GM18861 (cell line): ENCODE measurements around the gene METTL14.

Source experiments
- ATAC-seq: cut with Tn5 transposase; IDR thresholded peaks from one replicate; pipeline ENCODE4 v1.9.1; 2021; ENCODE audit not compliant: unreplicated experiment

METTL14 gene

GRCh38 chr4:118756958-118757357 is 71.8 kb downstream of the METTL14 start:
- ATAC-seq, result no peak

- no peak for ATAC-seq
These were observed 72.6 kb downstream of the METTL14 start for GRCh38 chr4:118757761-118758251.

GRCh38 chr4:118758293-118758692 is 73.1 kb downstream of the METTL14 start:
- no peak for ATAC-seq

GRCh38 chr4:118759481-118759880 is 74.3 kb downstream of the METTL14 start:
- ATAC-seq, result no peak

GRCh38 chr4:118760092-118760491 is 74.9 kb downstream of the METTL14 start:
- ATAC-seq, result peak; percentile 29

- ATAC-seq, result peak; percentile 99
These were observed 75.3 kb downstream of the METTL14 start for GRCh38 chr4:118760493-118760892.

GRCh38 chr4:118761397-118762016 is 76.3 kb downstream of the METTL14 start:
- no peak for ATAC-seq

- no peak for ATAC-seq
These were observed 77.0 kb downstream of the METTL14 start for GRCh38 chr4:118762155-118762554.

- ATAC-seq, result no peak
These were observed 77.7 kb downstream of the METTL14 start for GRCh38 chr4:118762730-118763477.
